SU-DHL-6 (cell line): ENCODE measurements around the gene USP6NL.

Source experiments
- H2AFZ ChIP-seq: fragments of 200-600 bp; sonication (generic); 2 replicates; pipeline ENCODE4 v1.6.1; 2014; ENCODE audit warnings: low read depth, mild to moderate bottlenecking, moderate library complexity, mixed read lengths, antibody characterized with exemption, low read length; ENCODE audit not compliant: severe bottlenecking
- H3F3A ChIP-seq: fragments of 200-600 bp; shearing (Covaris generic); 2 replicates; pipeline ENCODE4 v1.6.0; 2016; ENCODE audit warnings: antibody characterized with exemption, mild to moderate bottlenecking; ENCODE audit not compliant: insufficient read depth
- H3K27ac ChIP-seq: fragments of 200-600 bp; sonication (generic); 2 replicates; pipeline ENCODE4 v1.5.1; 2016; ENCODE audit warnings: low read depth, mild to moderate bottlenecking, low read length, moderate library complexity, mixed read lengths
- H3K27me3 ChIP-seq: fragments of 200-600 bp; sonication (generic), shearing (Covaris generic); 2 replicates; pipeline ENCODE4 v1.6.0; 2014; ENCODE audit warnings: mild to moderate bottlenecking, low read length
- H3K36me3 ChIP-seq: fragments of 200-600 bp; sonication (generic); 2 replicates; pipeline ENCODE4 v1.6.1; 2014; ENCODE audit warnings: mild to moderate bottlenecking, low read length, mixed read lengths
- H3K4me2 ChIP-seq: fragments of 300-600, 200-600 bp; shearing (Covaris generic), sonication (generic); 2 replicates; pipeline ENCODE4 v1.6.0; 2014; ENCODE audit warnings: low read length, low read depth, mild to moderate bottlenecking; ENCODE audit not compliant: poor library complexity, severe bottlenecking
- H3K4me3 ChIP-seq: fragments of 200-600 bp; sonication (generic); 2 replicates; pipeline ENCODE4 v1.5.1; 2014; ENCODE audit warnings: antibody characterized with exemption, low read length, mild to moderate bottlenecking, mixed read lengths; ENCODE audit not compliant: insufficient read depth, poor library complexity, severe bottlenecking
- H3K79me2 ChIP-seq: fragments of 200-600 bp; sonication (generic); 2 replicates; pipeline ENCODE4 v1.6.1; 2014; ENCODE audit warnings: mild to moderate bottlenecking, low read length, moderate library complexity; ENCODE audit not compliant: insufficient read depth
- H3K9ac ChIP-seq: fragments of 200-600 bp; sonication (generic); 2 replicates; pipeline ENCODE4 v1.7.0; 2014; ENCODE audit warnings: mild to moderate bottlenecking, low read length
- H3K9me2 ChIP-seq: fragments of 200-600 bp; sonication (generic); replicated peaks from 2 replicates; pipeline ENCODE4 v1.6.1; 2014; ENCODE audit warnings: low read length; ENCODE audit not compliant: insufficient read depth
- H3K9me3 ChIP-seq: fragments of 200-600 bp; sonication (generic); 2 replicates; pipeline ENCODE4 v1.6.1; 2014; ENCODE audit warnings: low read length, mixed read lengths; ENCODE audit not compliant: insufficient read depth
- H4K20me1 ChIP-seq: fragments of 200-600 bp; sonication (generic); 2 replicates; pipeline ENCODE4 v1.6.1; 2014; ENCODE audit warnings: low read depth, mild to moderate bottlenecking, antibody characterized with exemption, low read length, moderate library complexity, mixed read lengths
- EZH2phosphoT487 ChIP-seq: fragments of 200-600 bp; sonication (generic), shearing (Covaris generic); conservative IDR thresholded peaks from 2 replicates; pipeline ENCODE4 v1.6.1; 2018; ENCODE audit warnings: mild to moderate bottlenecking, antibody characterized with exemption, low read length, moderate library complexity, mixed read lengths
- TF ChIP-seq, protein P1 (sequence below): fragments of 200-600 bp; sonication (generic); IDR thresholded peaks from one replicate; pipeline ENCODE4 v1.5.1; 2017; ENCODE audit warnings: antibody characterized with exemption, mild to moderate bottlenecking, low read length, moderate library complexity; ENCODE audit not compliant: insufficient read depth, poor library complexity, severe bottlenecking

Gene USP6NL

DNA sequence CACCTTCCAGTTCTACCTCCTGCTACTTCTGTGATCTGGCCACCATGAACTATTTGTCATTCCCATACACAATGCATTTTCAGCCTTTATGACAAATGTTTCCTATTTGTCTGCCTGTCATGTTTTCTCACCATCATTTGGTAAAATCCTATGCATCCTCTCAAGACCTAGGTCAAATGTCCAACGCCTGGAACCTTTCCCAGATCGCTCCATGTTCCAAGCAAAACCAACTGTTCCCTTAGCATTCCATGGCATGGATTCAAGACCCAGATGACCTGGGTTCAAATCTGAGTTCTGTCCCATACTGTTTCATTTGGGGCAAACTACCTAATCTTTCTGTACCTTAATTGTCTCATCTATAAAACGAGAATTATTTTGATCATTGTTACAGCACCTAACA, 98.9 kb downstream of the USP6NL start:
- Histone ChIP-seq H3K4me3 (no peak overlapping the region), H3K36me3 (peaks cover 27% of the 10 kb centered on the region), H3K79me2 (peaks cover 66% of the 10 kb centered on the region), H3F3A (peaks cover 17% of the 10 kb centered on the region), H3K27ac (no peak overlapping the region), H3K4me2 (no peak overlapping the region), H3K27me3 (no peaks in the 10 kb centered on the region), H2AFZ (no peak overlapping the region), H3K9me3 (no peaks in the 10 kb centered on the region), H3K9ac (no peak overlapping the region), H4K20me1 (no peaks in the 10 kb centered on the region), H3K9me2 (no peaks in the 10 kb centered on the region)
- TF ChIP-seq, protein P1, sequence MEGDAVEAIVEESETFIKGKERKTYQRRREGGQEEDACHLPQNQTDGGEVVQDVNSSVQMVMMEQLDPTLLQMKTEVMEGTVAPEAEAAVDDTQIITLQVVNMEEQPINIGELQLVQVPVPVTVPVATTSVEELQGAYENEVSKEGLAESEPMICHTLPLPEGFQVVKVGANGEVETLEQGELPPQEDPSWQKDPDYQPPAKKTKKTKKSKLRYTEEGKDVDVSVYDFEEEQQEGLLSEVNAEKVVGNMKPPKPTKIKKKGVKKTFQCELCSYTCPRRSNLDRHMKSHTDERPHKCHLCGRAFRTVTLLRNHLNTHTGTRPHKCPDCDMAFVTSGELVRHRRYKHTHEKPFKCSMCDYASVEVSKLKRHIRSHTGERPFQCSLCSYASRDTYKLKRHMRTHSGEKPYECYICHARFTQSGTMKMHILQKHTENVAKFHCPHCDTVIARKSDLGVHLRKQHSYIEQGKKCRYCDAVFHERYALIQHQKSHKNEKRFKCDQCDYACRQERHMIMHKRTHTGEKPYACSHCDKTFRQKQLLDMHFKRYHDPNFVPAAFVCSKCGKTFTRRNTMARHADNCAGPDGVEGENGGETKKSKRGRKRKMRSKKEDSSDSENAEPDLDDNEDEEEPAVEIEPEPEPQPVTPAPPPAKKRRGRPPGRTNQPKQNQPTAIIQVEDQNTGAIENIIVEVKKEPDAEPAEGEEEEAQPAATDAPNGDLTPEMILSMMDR = no peak
- no peak for TF ChIP-seq EZH2phosphoT487

GRCh38 chr10:11511321-11511720, 100.1 kb downstream of the USP6NL start:
- no peaks in the 10 kb centered on the region for H3K9me3 ChIP-seq
- peaks cover 36% of the 10 kb centered on the region for H3K36me3 ChIP-seq
- H4K20me1 ChIP-seq = 0 out of 2 replicates have a peak, but pooled peaks cover 4% of the 10 kb centered on the region
- H3K9me2 ChIP-seq = no peaks in the 10 kb centered on the region
- peaks cover 4% of the 10 kb centered on the region; the same call in 1 of the 2 replicates for H3F3A ChIP-seq
- H2AFZ ChIP-seq = no peak overlapping the region
- no peak overlapping the region for H3K4me3 ChIP-seq
- H3K79me2 ChIP-seq = peaks cover 74% of the 10 kb centered on the region
- H3K27me3 ChIP-seq = no peaks in the 10 kb centered on the region
- no peak for TF ChIP-seq EZH2phosphoT487
- TF ChIP-seq, protein P1 = no peak
- no peak overlapping the region for H3K27ac ChIP-seq
- no peak overlapping the region for H3K9ac ChIP-seq
- no peak overlapping the region for H3K4me2 ChIP-seq

- no peak overlapping the region for H3K4me3 ChIP-seq
These were observed 100.7 kb downstream of the USP6NL start for GRCh38 chr10:11510736-11511135.

More at GRCh38 chr10:11510736-11511135, 100.7 kb downstream of the USP6NL start:
- no peaks in the 10 kb centered on the region for H3K27me3 ChIP-seq
- TF ChIP-seq, protein P1 = no peak
- TF ChIP-seq EZH2phosphoT487 = no peak
- no peaks in the 10 kb centered on the region for H3K9me2 ChIP-seq
- peaks cover 77% of the 10 kb centered on the region for H3K79me2 ChIP-seq
- H3K9me3 ChIP-seq = no peaks in the 10 kb centered on the region
- no peak overlapping the region for H2AFZ ChIP-seq
- peaks cover 36% of the 10 kb centered on the region for H3K36me3 ChIP-seq
- H3K27ac ChIP-seq = no peak overlapping the region
- H4K20me1 ChIP-seq = 0 out of 2 replicates have a peak, but pooled peaks cover 4% of the 10 kb centered on the region
- no peaks in the 10 kb centered on the region; the same call in 1 of the 2 replicates for H3F3A ChIP-seq
- no peak overlapping the region for H3K9ac ChIP-seq
- no peak overlapping the region for H3K4me2 ChIP-seq
